Lung (tissue), 12 donors: ENCODE measurements around the gene SETD1B. TPM values are rescaled to one million over a fixed set of nuclear protein-coding genes. Genes with fewer than 3 reads are reported as not detected.
A peak's percentile ranks its signal among the peaks of the same experiment; 100 is the strongest.

Experiments used
- ATAC-seq: fragments of 200-7000 bp; cut with Tn5 transposase; one replicate; pipeline ENCODE4 v1.9.1; 2020; ENCODE audit warnings: moderate number of reproducible peaks; ENCODE audit not compliant: insufficient read depth, low FRiP score
- DNase-seq, 3 donors: peaks; one replicate each; pipeline ENCODE4 v3.0.0-alpha.2; 2013 to 2017
- H3K27ac ChIP-seq, 2 donors: one replicate each; pipeline ENCODE4 v1.5.1; 2013; ENCODE audit warnings: mild to moderate bottlenecking in 2 of 2, moderate library complexity in 2 of 2, control low read depth in 1 of 2, inconsistent platforms in 1 of 2, low read depth in 1 of 2, low read length in 1 of 2
- H3K27me3 ChIP-seq, 3 donors: one replicate each; pipeline ENCODE4 v1.5.1; 2013; ENCODE audit warnings: low read length in 2 of 3; ENCODE audit not compliant: control insufficient read depth in 3 of 3, insufficient read depth in 3 of 3
- H3K36me3 ChIP-seq, 4 donors: one replicate each; pipeline ENCODE4 v1.5.1; 2013; ENCODE audit warnings: low read length in 4 of 4, mild to moderate bottlenecking in 1 of 4, moderate library complexity in 1 of 4; ENCODE audit not compliant: control insufficient read depth in 4 of 4, insufficient read depth in 4 of 4
- H3K4me1 ChIP-seq, 5 donors: one replicate each; pipeline ENCODE4 v1.5.1; 2013; ENCODE audit warnings: low read length in 5 of 5, mild to moderate bottlenecking in 2 of 5, moderate library complexity in 1 of 5; ENCODE audit not compliant: control insufficient read depth in 5 of 5, insufficient read depth in 5 of 5
- H3K4me3 ChIP-seq: one replicate; pipeline ENCODE4 v1.5.1; 2013; ENCODE audit warnings: mild to moderate bottlenecking, control low read depth, moderate library complexity
- H3K9ac ChIP-seq, 2 donors: one replicate each; pipeline ENCODE4 v1.5.1; 2013; ENCODE audit warnings: low read length in 2 of 2, control low read depth in 1 of 2; ENCODE audit not compliant: insufficient read depth in 1 of 2
- H3K9me3 ChIP-seq, 4 donors: one replicate each; pipeline ENCODE4 v1.5.1; 2013; ENCODE audit warnings: low read length in 3 of 4, mild to moderate bottlenecking in 1 of 4, moderate library complexity in 1 of 4; ENCODE audit not compliant: control insufficient read depth in 4 of 4, insufficient read depth in 3 of 4
- WGBS, 2 donors: extraction: QIAGEN DNeasy Blood & Tissue Kit; methylation state at CpG; one replicate each; pipeline ENCODE4 v1.1.7; 2013; 5-methylcytosine and 5-hydroxymethylcytosine counted together
- polyA plus RNA-seq, 2 donors: library from polyadenylated mRNA; stranded (reverse); fragments of 200-250 nt; gene quantifications; one replicate each; pipeline ENCODE4 v1.2.1, GENCODE V29; 2013
- total RNA-seq, 2 donors: library from RNA; depleted of rRNA in 1 of 2; stranded (reverse); fragments of >200 nt in 1 of 2; gene quantifications; one replicate each; pipeline ENCODE4 v1.2.1, GENCODE V29; 2014 to 2021
- TF ChIP-seq, protein P1 (sequence below): IDR thresholded peaks from 2 replicates; pipeline ENCODE4 v1.5.1; 2012; ENCODE audit warnings: mild to moderate bottlenecking; ENCODE audit errors: control extremely low read depth, extremely low read depth
- donor health status: control.
- donor health status: control.
- donor health status: Bipolar disorder and iron deficiency.
- donor health status: healthy.
- donor health status: DM: yes; HTN: yes; CAD: no.

The SETD1B gene
- total and polyA plus RNA-seq, 4 donors: 7.3 to 28.1 (median 10.4) TPM

DNA sequence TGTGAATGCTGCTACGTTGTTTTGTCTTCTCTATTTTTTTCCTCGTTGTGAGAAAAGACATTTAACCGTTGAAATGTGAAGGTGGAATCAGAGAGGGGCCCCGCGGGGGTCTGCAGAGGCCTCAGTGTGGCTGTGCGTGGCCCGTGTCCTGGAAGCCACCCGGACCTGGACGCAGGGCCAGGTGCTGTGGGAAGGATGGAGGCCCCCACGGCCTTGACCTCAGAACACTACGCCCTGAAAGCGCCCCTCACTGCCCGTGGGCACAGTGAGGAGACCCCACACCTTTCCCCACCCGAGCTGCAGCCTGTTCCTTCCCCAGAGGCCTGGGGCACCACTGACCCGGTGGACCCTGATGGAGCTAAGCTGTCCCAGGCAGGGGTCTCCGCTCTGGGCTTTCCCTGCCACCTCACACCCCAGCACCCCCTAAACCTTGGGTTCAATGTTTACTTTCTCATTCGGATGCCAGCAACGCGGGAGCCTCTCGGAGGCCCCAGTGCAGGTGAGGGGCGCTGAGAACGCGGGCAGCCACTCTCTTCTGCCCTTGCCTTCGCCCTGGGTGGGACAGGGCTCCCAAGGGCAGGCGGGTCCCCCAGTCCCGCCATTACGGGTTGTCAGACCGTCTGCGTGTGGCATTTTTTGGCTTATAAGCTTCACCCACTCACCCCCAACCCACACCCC lies 26.9 kb downstream of the SETD1B start:
- Histone ChIP-seq H3K36me3 (peaks cover 12 to 49% (median 29%) of the 10 kb centered on the region in 4 donors), H3K9me3 (no peaks in the 10 kb centered on the region), H3K27ac (peak overlapping the region in 1 of 2 donors; percentile 42), H3K27me3 (no peaks in the 10 kb centered on the region), H3K4me3 (no peak overlapping the region), H3K4me1 (no peaks in the 10 kb centered on the region), H3K9ac (no peak overlapping the region)
- ATAC-seq (no peak), DNase-seq (no peak)
- 91 to 93% methylated on average over 29 of the region's 29 CpGs for WGBS, 2 donors
- TF ChIP-seq, protein P1, sequence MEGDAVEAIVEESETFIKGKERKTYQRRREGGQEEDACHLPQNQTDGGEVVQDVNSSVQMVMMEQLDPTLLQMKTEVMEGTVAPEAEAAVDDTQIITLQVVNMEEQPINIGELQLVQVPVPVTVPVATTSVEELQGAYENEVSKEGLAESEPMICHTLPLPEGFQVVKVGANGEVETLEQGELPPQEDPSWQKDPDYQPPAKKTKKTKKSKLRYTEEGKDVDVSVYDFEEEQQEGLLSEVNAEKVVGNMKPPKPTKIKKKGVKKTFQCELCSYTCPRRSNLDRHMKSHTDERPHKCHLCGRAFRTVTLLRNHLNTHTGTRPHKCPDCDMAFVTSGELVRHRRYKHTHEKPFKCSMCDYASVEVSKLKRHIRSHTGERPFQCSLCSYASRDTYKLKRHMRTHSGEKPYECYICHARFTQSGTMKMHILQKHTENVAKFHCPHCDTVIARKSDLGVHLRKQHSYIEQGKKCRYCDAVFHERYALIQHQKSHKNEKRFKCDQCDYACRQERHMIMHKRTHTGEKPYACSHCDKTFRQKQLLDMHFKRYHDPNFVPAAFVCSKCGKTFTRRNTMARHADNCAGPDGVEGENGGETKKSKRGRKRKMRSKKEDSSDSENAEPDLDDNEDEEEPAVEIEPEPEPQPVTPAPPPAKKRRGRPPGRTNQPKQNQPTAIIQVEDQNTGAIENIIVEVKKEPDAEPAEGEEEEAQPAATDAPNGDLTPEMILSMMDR: no peak

DNA sequence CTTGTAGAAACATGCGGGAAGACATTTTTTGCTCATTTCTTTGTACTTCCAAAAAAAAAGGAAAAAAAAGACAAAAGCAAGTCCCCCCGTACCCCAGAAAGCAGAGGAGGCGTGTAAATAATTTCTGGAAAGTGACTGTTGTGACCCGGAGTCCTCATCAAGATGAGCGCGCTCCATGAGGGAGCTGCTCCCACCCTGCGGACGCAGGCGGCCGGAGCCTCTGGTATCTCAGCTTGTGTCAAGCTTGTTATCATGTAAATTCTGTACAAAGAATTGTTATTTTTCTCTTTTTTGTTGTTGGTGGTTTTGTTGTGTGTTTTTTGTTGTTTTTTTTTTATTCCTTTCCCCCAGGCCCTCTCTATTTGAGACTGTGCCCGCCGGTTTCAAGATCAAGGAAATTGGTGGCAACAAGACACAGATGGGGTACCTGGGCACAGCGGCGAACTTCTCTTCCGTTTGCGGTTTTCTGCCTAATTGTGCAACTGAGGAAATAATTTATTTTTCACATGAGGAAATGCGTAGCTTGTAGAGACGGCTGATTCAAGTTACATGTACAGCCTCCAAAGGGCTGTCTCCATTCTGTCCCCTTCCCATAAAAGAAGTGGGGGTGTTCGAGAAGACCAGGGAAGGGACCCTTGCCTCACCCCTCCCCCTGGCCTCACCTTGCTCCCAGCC lies 27.9 kb downstream of the SETD1B start:
- no peak overlapping the region for H3K27ac ChIP-seq

DNA sequence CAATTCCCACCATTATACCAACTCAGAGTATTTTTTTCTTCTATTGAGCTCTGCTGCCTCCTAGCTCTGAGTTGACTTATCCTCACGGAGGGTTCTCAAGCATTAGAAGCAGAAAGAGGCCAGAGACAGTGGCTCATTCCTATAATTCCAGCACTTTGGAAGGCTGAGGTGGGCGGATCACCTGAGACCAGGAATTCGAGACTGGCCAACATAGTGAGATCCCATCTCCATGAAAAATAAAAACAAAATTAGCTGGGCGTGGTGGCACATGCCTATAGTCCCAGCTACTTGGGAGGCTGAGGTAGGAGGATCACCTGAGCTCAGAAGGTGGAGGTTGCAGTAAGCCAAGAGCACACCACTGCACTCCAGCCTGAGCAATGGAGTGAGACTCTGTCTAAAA lies 33.9 kb downstream of the SETD1B start:
- TF ChIP-seq, protein P1: no peak
- H3K4me1 ChIP-seq: no peaks in the 10 kb centered on the region
- no peak for ATAC-seq
- H3K27me3 ChIP-seq: no peaks in the 10 kb centered on the region
- H3K27ac ChIP-seq: no peak overlapping the region
- 80 to 83% methylated on average over 4 of the region's 4 CpGs for WGBS, 2 donors
- no peak for DNase-seq
- no peak overlapping the region for H3K4me3 ChIP-seq
- H3K9me3 ChIP-seq: no peaks in the 10 kb centered on the region
- no peaks in the 10 kb centered on the region for H3K36me3 ChIP-seq
- no peak overlapping the region for H3K9ac ChIP-seq

More for the DNA sequence above, 27.9 kb downstream of the SETD1B start:
- Histone ChIP-seq H3K4me1 (no peaks in the 10 kb centered on the region), H3K9me3 (no peaks in the 10 kb centered on the region), H3K27me3 (no peaks in the 10 kb centered on the region), H3K9ac (no peak overlapping the region), H3K4me3 (no peak overlapping the region), H3K36me3 (peaks cover 12 to 43% (median 26%) of the 10 kb centered on the region in 4 donors)
- DNase-seq (no peak), ATAC-seq (no peak)
- WGBS, 2 donors: 70 to 89% methylated on average over 19 of the region's 19 CpGs
- TF ChIP-seq, protein P1: no peak
